ENCODE measurements around the gene SUSD1.

SUSD1 gene

GRCh38 chr9:112010537-112010936 lies 164.6 kb downstream of the SUSD1 start:
- H3K4me3 ChIP-seq (replicated peaks; ENCODE audit: low read depth, low read length): no peak overlapping the region
- no peak for TF ChIP-seq CTCF (IDR thresholded peaks at IDR 0.05; ENCODE audit: low read length, missing control alignments)
- no peak for DNase-seq (ENCODE audit: low read depth)

DNA sequence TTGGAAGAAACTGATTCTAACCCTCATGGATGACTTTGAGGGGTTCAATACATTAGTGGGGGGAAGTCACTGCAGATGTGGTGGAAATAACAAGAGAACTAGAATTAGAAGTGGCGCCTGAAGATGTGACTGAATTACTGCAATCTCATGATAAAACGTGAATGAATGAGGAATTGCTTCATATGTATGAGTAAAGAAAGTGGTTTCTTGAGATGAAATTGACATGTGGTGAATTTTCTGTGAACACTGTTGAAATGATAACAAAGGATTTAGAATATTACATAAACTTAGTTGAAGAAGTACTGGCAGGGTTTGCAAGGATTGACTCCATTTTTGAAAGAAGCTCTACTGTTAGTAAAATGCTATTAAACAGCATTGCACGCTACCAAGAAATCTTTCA lies 165.4 kb downstream of the SUSD1 start:
- peak; percentile 29 for DNase-seq (ENCODE audit: low read depth)
- no peak overlapping the region for H3K4me3 ChIP-seq (replicated peaks; ENCODE audit: low read depth, low read length)
- no peak for TF ChIP-seq CTCF (IDR thresholded peaks at IDR 0.05; ENCODE audit: low read length, missing control alignments)

GRCh38 chr9:112007575-112008240 lies 167.4 kb downstream of the SUSD1 start:
- no peak for TF ChIP-seq CTCF (IDR thresholded peaks at IDR 0.05; ENCODE audit: low read length, missing control alignments)
- no peak for DNase-seq (ENCODE audit: low read depth)
- H3K4me3 ChIP-seq (replicated peaks; ENCODE audit: low read depth, low read length): no peak overlapping the region

GRCh38 chr9:112006361-112007020 lies 168.6 kb downstream of the SUSD1 start:
- no peak overlapping the region for H3K4me3 ChIP-seq (replicated peaks; ENCODE audit: low read depth, low read length)
- no peak for DNase-seq (ENCODE audit: low read depth)
- TF ChIP-seq CTCF (IDR thresholded peaks at IDR 0.05; ENCODE audit: low read length, missing control alignments): no peak

GRCh38 chr9:112005939-112006338 lies 169.2 kb downstream of the SUSD1 start:
- no peak for TF ChIP-seq CTCF (IDR thresholded peaks at IDR 0.05; ENCODE audit: low read length, missing control alignments)
- DNase-seq (ENCODE audit: low read depth): no peak
- H3K4me3 ChIP-seq (replicated peaks; ENCODE audit: low read depth, low read length): no peak overlapping the region

- no peak overlapping the region for H3K4me3 ChIP-seq (replicated peaks; ENCODE audit: low read depth, low read length)
- no peak for TF ChIP-seq CTCF (IDR thresholded peaks at IDR 0.05; ENCODE audit: low read length, missing control alignments)
- DNase-seq (ENCODE audit: low read depth): no peak
These were observed 171.6 kb downstream of the SUSD1 start for GRCh38 chr9:112003538-112003937.
